ENCODE results near the gene FUT4. TPM values are rescaled to one million over a fixed set of nuclear protein-coding genes. Genes with fewer than 3 reads are reported as not detected.

FUT4 gene
- total and polyA plus RNA-seq, 10 of the 15 experiments (the other 5 are each of a cell fraction or from before 2014, with no cell fraction given) = 0.68 to 9.1 (median 2.3) TPM

GRCh38 chr11:94524341-94524740, 19.4 kb upstream of the FUT4 start:
- no peak for TF ChIP-seq ZBTB33 (IDR thresholded peaks at IDR 0.05)
- ATAC-seq (no peak), DNase-seq (ENCODE audit: low read depth, low spot score) (no peak), FAIRE-seq (no peak)
- 0% methylated on average over 1 of the region's 1 CpG for WGBS (ENCODE audit: insufficient coverage, insufficient replicate concordance, low lambda C conversion rate, missing lambda C conversion rate)
- RAD21 ChIA-PET (ENCODE audit: unreplicated experiment) = interaction anchor here (0.6 to 1.6 kb wide), 5 partner anchors 58 to 87 kb away, joined by 3 to 5 read pairs (median 3); no protein-coding TSS in a partner anchor
- no peaks in the 10 kb centered on the region for H3K9me3 ChIP-seq (replicated peaks; ENCODE audit: control insufficient read depth, insufficient read depth, low read length)
- no peak overlapping the region for H3K9ac ChIP-seq (ENCODE audit: control insufficient read depth, insufficient read depth, low read length)
- in situ Hi-C loops (cut with MboI) = loop anchor here (5.0 kb wide), 1 partner anchor 73 kb away; no protein-coding TSS in a partner anchor
- no peaks in the 10 kb centered on the region for H4K20me1 ChIP-seq (ENCODE audit: control insufficient read depth, insufficient read depth)
- no peak overlapping the region for H3K4me3 ChIP-seq
- H2AFZ ChIP-seq (ENCODE audit: control insufficient read depth, low read depth, low read length) = no peak overlapping the region
- H3K79me2 ChIP-seq (ENCODE audit: control insufficient read depth, insufficient read depth, low read length) = no peaks in the 10 kb centered on the region
- H3K27me3 ChIP-seq (replicated peaks in 1 of 2; ENCODE audit: control insufficient read depth in 2 of 2, insufficient read depth in 2 of 2, low read length in 1 of 2) = no peaks in the 10 kb centered on the region
- BruUV-seq (replicated peaks) = no TSS peak
- no peaks in the 10 kb centered on the region; the same call in 1 of the 2 replicates for H3K4me1 ChIP-seq (ENCODE audit: control insufficient read depth, insufficient read depth, low read length)
- SMC1A ChIA-PET (ENCODE audit: uncharacterized antibody, unreplicated experiment) = interaction anchor here (0.6 to 13.5 kb wide), 8 partner anchors 9 to 191 kb away, joined by 3 to 216 read pairs (median 6); no protein-coding TSS in a partner anchor
- no peak overlapping the region for H3K4me2 ChIP-seq (ENCODE audit: control insufficient read depth, insufficient read depth)
- CTCF ChIA-PET = interaction anchor here (1.3 to 15.7 kb wide), 4 partner anchors 23 to 81 kb away, joined by 4 to 337 read pairs (median 191); no protein-coding TSS in a partner anchor
- H3K36me3 ChIP-seq (ENCODE audit: control insufficient read depth in 2 of 2, insufficient read depth in 2 of 2, low read length in 1 of 2) = no peaks in the 10 kb centered on the region
- intact Hi-C loops (cut with micrococcal nuclease; ENCODE audit: unreplicated experiment) = no loop called here
- POLR2A ChIA-PET = interaction anchor here (0.7 kb wide), 2 partner anchors 47 to 73 kb away, joined by 5 read pairs; no protein-coding TSS in a partner anchor
- no peak overlapping the region for H3K27ac ChIP-seq (ENCODE audit: control insufficient read depth, insufficient read depth)

DNA sequence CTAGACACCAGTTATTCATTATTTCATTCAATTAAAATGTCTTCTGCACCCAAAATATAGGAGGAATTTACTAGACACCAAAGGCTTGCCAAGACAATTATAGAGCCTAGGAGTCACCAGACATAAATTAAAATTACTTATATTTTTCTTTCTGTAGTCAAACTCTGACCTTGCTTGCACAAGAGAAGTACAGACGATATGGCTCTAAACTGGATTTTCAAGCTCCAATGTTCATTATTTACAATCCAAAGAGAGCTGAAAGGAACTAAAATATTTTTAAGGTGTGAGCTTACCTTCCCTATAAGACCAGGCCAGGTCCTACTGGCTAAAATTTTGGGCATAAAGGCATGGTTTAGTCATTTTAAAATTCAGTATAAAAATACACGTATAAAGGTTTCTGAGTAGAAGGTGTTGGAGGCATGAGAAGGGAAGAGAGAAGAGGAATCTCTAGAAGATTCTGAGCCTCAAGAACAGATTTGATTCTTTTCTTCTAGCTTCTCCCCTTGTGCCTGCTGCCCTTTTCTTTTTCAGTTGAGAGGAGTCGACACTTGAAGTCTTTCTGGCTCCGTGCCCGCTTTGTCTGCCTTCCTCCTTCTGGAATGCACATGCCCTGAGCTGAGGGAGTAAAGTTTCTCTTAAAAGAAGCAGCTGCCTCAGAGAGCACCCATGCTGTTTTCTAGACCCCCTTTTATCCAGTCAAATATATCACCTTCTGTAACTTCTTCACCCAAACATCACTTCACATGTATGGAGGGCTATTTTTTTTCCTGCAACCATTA, 18.0 kb upstream of the FUT4 start:
- Histone ChIP-seq H4K20me1 (ENCODE audit: control insufficient read depth, insufficient read depth) (no peaks in the 10 kb centered on the region), H3K4me1 (ENCODE audit: control insufficient read depth, insufficient read depth, low read length) (no peaks in the 10 kb centered on the region; the same call in 1 of the 2 replicates), H2AFZ (ENCODE audit: control insufficient read depth, low read depth, low read length) (no peak overlapping the region), H3K79me2 (ENCODE audit: control insufficient read depth, insufficient read depth, low read length) (no peaks in the 10 kb centered on the region), H3K36me3 (ENCODE audit: control insufficient read depth in 2 of 2, insufficient read depth in 2 of 2, low read length in 1 of 2) (no peaks in the 10 kb centered on the region), H3K27ac (ENCODE audit: control insufficient read depth, insufficient read depth) (no peak overlapping the region), H3K4me3 (no peak overlapping the region), H3K9ac (ENCODE audit: control insufficient read depth, insufficient read depth, low read length) (no peak overlapping the region), H3K4me2 (ENCODE audit: control insufficient read depth, insufficient read depth) (no peak overlapping the region), H3K9me3 (replicated peaks; ENCODE audit: control insufficient read depth, insufficient read depth, low read length) (no peaks in the 10 kb centered on the region), H3K27me3 (replicated peaks in 1 of 2; ENCODE audit: control insufficient read depth in 2 of 2, insufficient read depth in 2 of 2, low read length in 1 of 2) (no peaks in the 10 kb centered on the region)
- TF ChIP-seq SIX5 (IDR thresholded peaks at IDR 0.05; ENCODE audit: low read depth, low read length, severe bottlenecking) (no peak), GABPA (IDR thresholded peaks at IDR 0.05; ENCODE audit: low read depth) (no peak), CHD2 (IDR thresholded peaks at IDR 0.05; ENCODE audit: borderline replicate concordance, low read depth, low read length) (no peak), IRF3 (IDR thresholded peaks at IDR 0.05) (no peak), NFYA (IDR thresholded peaks at IDR 0.05; ENCODE audit: borderline replicate concordance, low read depth, low read length) (no peak), FOXK2 (IDR thresholded peaks at IDR 0.05) (no peak), BCL11A (IDR thresholded peaks at IDR 0.05; ENCODE audit: low read depth, low read length) (no peak)
- intact Hi-C loops (cut with micrococcal nuclease; ENCODE audit: unreplicated experiment) (no loop called here), in situ Hi-C loops (cut with MboI) (no loop called here)
- ATAC-seq (no peak), DNase-seq (ENCODE audit: low read depth, low spot score) (no peak), FAIRE-seq (no peak)
- ChIA-PET POLR2A (interaction anchor here (0.6 kb wide), 1 partner anchor 343 kb away, joined by 3 read pairs; no protein-coding TSS in a partner anchor), CTCF (interaction anchor here (0.6 to 15.7 kb wide), 7 partner anchors 9 to 236 kb away, joined by 3 to 337 read pairs (median 5); no protein-coding TSS in a partner anchor), SMC1A (ENCODE audit: uncharacterized antibody, unreplicated experiment) (interaction anchor here (0.7 to 13.5 kb wide), 9 partner anchors 9 to 97 kb away, joined by 3 to 179 read pairs (median 4); no protein-coding TSS in a partner anchor), RAD21 (ENCODE audit: unreplicated experiment) (interaction anchor here (0.9 to 1.9 kb wide), 4 partner anchors 22 to 77 kb away, joined by 3 to 6 read pairs (median 4); no protein-coding TSS in a partner anchor)
- 52% methylated on average over 5 of the region's 5 CpGs for WGBS (ENCODE audit: insufficient coverage, insufficient replicate concordance, low lambda C conversion rate, missing lambda C conversion rate)
- BruUV-seq (replicated peaks) = no TSS peak
